22Rv1 (cell line): ENCODE results near the gene SERINC3.

Source experiments
- CTCF ChIP-seq: fragments of 450-650 bp; IDR thresholded peaks from 2 replicates; pipeline ENCODE4 v1.5.1; 2017; ENCODE audit warnings: mild to moderate bottlenecking
- ZFX ChIP-seq: fragments of 450-650 bp; IDR thresholded peaks from 2 replicates; pipeline ENCODE4 v1.6.1; 2017; ENCODE audit warnings: antibody characterized with exemption, borderline replicate concordance

DNA sequence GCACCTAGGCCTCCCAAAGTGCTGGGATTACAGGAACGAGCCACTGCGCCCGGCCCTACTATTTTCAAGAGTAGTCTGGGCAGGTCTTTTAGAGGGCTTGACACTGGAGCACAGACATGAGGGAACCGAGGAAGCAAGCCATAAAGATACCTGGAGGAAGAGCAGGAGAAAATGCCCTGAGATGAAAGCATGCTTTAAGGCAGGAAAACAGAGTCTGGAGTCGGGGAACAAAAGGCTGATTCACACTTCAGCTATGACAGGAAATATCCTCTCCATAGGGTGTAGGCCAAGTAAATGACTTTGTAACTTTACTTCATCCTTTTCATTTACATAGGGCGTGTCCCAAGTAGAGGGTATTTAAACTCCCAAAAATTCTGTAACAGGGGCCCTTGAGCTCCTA lies 4.3 kb upstream of the SERINC3 start:
- TF ChIP-seq CTCF: no peak
- no peak for TF ChIP-seq ZFX
